GM08714 (cell line): ENCODE measurements around the gene XIRP1.
"Not testable (repeated sequence)": the region's sequence is repeated elsewhere in the genome, so short reads cannot be mapped to it uniquely, and the experiment has no call there.

Source experiments
- H3K4me3 ChIP-seq: fragments of 200-500 bp; sonication (Bioruptor generic); 2 replicates; pipeline ENCODE4 v1.5.1; 2014; ENCODE audit warnings: mild to moderate bottlenecking, low read length, inconsistent platforms
- ZNF274 ChIP-seq: IDR thresholded peaks from 2 replicates; pipeline ENCODE4 v1.6.1; 2012; ENCODE audit warnings: mild to moderate bottlenecking, low read depth, low read length

XIRP1 gene

DNA sequence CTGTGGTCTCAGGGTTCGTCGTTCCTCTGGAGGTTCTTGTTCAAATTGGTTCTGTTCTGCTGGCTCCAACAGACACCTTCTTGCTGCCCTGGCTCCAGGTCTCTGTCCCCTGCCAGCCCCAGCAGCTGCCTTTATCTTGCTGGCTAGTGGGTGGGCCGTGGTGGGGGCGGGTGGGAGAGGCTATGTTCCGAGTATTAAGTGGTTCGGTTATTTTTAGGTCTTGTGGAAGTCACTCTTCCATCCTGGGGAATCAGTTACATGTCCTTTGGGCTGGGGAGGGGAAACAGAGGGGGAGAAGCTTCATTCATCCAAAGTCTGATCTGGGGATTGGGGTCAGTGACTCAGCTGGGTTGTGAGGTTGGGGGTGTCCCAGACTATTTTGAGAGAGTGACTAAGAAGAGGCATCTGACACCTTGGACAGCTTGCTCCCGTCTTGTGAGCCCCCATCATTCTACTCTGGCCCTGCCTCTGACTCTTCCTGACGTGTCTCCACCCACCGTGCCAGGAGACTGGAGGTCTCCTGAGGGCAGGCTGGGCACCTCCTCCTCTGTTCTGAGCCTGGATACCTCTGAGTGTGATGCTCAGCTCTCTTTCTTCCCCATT is at the start of gene XIRP1:
Gene XIRP1 (minus strand): TSS at position 106 of the 603 bp plus-strand sequence. CDS start 3,150 bp downstream, outside the sequence.
- H3K4me3 ChIP-seq: no peak within 1 kb of the TSS
- no peak for TF ChIP-seq ZNF274

DNA sequence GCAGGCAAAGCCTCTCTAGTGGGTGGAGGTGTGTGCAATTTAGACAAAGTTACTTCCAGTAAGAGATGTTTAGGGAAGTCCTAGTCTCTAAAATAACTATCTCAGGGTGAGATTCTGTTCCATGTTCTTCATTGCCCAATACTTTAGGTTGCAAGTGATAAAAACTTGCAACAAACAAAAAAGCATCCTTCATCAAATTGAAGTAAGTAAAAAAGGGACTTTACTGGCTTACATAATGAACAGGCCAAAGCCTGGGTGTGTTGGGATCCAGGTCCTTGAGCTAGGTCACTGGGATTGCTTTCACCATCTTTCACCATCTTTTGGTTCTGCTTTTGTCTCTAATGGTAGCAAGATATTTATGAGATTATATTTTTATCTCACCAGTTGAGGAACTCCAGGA is 49.2 kb upstream of the XIRP1 start:
- TF ChIP-seq ZNF274: no peak
- H3K4me3 ChIP-seq: no peak overlapping the region

DNA sequence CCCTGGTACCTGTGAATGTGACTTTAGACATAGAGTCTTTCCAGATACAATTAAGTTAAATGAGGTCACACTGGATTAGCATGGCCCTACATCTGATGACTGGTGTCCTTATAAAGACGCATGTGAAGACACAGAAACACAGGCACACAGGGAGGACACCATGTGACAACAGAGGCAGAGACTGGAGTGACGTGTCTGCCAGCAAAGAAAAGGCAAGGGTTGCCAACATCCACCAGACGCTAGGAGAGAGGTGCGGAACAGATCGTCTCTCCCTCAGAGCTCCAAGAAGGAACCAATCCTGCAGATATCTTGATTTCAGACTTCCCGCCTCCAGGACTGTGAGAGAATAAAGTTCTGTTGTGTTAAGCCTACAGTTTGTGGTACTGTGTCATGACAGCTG is 44.6 kb upstream of the XIRP1 start:
- no peak for TF ChIP-seq ZNF274
- H3K4me3 ChIP-seq: no peak overlapping the region

GRCh38 chr3:39234651-39235050 is 42.3 kb upstream of the XIRP1 start:
- no peak overlapping the region for H3K4me3 ChIP-seq
- TF ChIP-seq ZNF274: no peak

DNA sequence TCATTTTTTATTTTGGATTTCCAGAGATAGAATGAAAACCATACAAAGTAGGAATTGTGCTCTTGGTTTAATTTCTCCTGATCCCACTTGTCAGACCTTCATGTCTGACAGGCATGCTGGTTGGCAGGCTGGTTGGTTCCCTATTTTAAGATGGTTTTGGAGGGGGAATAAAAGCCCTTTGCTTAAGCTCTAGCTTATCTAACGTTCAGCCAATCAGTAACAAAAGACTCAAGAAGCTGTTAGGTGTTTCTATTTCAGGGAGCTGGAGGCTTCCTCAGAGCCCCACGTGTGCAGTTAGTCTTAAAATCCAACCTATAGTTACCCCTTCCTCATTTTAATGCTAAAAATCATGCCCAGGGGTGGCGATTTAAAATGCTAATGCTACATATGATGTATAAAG is 40.5 kb upstream of the XIRP1 start:
- TF ChIP-seq ZNF274: no peak
- H3K4me3 ChIP-seq: no peak overlapping the region

DNA sequence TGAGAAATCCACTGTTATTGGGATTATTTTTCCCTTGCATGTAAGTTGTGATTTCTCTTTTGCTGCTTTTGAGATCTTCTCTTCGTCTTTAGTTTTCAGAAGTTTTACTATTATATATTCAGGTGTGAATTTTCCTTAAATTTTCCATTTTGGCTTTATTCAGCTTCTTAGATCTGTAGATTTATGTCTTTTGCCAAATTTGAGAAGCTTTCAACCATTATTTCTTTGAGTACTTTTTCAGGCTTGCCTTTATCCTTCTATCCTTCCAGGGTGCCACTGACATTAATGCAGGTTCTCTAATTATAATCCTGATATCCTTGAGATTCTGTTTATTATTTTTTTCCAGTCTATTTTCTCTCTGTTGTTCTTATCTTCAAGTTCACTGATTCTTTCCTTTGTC is 38.1 kb upstream of the XIRP1 start:
- TF ChIP-seq ZNF274: no peak
- no peak overlapping the region for H3K4me3 ChIP-seq

DNA sequence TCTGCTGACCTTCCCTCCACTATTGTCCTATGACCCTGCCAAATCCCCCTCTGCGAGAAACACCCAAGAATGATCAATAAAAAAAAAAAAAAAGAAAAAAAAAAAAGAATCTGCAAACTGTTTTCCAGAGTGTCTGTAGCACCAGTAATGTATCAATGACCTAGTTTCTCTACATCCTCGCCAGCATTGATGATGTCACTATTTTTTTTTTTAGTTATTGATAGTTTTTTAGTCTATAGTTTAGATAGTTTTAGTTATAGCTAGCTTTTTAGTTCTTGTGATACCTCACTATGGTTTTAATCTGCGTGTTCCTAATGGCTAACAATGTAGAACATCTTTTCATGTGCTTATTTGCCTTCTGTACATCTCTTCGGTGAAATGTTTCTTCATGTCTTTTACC is 36.1 kb upstream of the XIRP1 start:
- H3K4me3 ChIP-seq: no peak overlapping the region
- no peak for TF ChIP-seq ZNF274

GRCh38 chr3:39227596-39227995 is 35.2 kb upstream of the XIRP1 start:
- H3K4me3 ChIP-seq: not testable (repeated sequence)

DNA sequence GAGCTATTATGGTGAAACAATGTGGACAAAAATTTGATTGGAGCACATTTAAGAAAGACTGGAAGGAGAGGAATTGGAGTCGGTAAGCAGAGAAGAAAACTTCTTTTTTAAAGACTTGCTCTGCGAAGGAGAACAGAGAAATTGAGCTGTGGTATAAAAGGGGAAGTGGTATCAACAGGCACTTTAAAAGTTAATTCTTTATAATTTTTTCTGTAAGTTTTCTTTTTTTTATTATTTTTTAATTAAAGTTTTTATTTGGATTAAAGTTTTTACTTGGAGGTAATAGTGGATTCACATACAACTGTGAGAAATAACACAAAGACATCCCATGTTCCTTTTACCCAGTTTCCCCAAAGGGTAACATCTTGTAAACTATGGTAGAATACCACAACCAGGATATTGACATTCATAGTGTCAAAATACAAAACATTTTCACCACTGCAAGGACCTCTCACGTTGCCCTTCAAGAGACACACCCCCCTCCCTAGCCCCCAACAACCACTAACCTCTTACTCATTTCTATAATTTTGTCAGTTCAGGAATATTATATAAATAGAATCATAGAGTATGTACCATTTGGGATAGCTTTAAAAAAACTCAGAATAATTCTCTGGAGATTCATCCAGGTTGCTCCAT is 33.8 kb upstream of the XIRP1 start:
- no peak for TF ChIP-seq ZNF274
- no peak overlapping the region for H3K4me3 ChIP-seq

DNA sequence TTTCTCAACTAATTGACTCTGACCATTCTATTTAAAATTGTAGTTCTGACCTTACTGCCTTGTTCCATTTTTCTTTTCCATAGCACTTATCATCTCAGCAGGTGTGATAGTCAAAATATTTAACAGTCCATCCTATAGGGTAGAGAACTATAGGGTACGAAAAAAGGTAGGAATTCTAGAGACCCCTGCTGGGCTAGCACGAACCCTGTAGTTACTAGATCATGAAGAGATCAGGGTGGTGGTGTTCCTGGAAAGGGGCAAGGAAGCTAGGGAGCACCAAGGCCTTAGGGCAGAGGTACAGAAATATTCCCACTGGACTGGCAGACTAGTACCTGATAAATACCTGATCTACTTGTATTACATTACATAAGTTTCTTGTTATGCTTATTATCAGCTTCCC is 31.9 kb upstream of the XIRP1 start:
- H3K4me3 ChIP-seq: no peak overlapping the region
- TF ChIP-seq ZNF274: no peak

GRCh38 chr3:39222939-39223338 is 30.5 kb upstream of the XIRP1 start:
- H3K4me3 ChIP-seq: no peak overlapping the region
- TF ChIP-seq ZNF274: no peak

- TF ChIP-seq ZNF274: no peak
- no peak overlapping the region for H3K4me3 ChIP-seq
These were observed 30.1 kb upstream of the XIRP1 start for GRCh38 chr3:39222462-39222861.

DNA sequence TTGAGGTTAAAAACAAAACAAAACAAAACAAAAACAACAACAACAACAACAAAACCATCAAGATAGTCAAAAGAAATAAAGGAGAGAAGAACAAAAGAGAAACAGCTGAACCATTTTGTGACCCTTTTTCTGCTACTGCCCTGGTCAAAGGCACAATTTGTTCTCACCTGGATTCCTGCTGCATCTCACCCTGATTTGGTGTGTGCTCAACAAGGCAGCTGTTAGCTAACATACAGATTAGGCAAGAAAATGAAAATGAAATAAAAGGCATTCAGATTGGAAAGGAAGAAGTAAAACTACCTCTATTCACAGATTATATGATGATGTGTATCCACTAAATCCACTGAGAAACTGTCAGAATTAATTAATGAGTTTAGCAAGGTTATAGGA is 28.7 kb upstream of the XIRP1 start:
- H3K4me3 ChIP-seq: no peak overlapping the region
- no peak for TF ChIP-seq ZNF274

DNA sequence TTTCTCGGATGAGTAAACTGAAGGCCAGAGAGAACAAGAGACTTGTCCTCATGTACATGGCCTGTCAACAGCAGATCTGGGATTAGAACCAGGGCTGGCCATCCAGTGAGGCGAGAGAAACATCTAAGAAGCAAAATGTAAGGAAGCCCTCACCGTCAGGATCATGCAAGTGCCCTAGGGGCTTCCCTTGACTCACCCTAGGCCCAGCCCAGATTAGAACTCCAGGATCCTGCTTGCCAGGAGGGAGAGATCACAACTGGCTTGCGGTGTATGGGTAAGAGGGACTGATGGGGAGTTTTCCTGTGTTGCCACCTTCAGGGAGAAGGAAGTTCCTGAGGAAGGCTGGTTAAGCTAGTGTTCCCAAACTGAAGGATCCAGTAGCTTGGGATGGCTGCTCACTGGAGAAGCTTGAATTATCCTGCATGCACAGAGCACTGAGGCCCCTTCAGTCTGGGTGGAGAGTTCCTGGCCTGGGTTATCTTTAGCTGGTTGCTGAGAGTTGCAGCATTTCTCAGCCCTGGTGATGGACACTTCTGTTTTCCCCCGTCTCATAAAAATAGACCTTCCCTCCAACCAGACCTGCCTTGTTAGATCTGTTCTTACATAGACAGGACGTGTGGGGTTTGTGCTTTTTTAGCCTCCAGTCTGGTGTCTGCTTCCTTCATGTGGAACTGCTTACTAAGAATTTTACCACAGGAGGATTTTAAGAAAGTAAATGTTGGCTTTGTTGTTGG is 28.2 kb upstream of the XIRP1 start:
- no peak for TF ChIP-seq ZNF274
- H3K4me3 ChIP-seq: no peak overlapping the region

GRCh38 chr3:39219702-39220101 is 27.3 kb upstream of the XIRP1 start:
- no peak for TF ChIP-seq ZNF274
- no peak overlapping the region for H3K4me3 ChIP-seq
